HepG2 (cell line): ENCODE results near the gene TMEM39B. TPM values are rescaled to one million over a fixed set of nuclear protein-coding genes. Genes with fewer than 3 reads are reported as not detected.

Experiments used
- CEBPG ChIP-seq: IDR thresholded peaks from 2 replicates; pipeline ENCODE4 v1.6.1; 2016
- ETS1 ChIP-seq: sonication (generic); formaldehyde crosslinking; IDR thresholded peaks from 2 replicates; pipeline ENCODE4 v1.4.0; 2020; ENCODE audit warnings: missing genetic modification reagents
- GFI1 ChIP-seq: sonication (generic); formaldehyde crosslinking; IDR thresholded peaks from 2 replicates; pipeline ENCODE4 v1.5.0; 2020; ENCODE audit warnings: missing genetic modification reagents, mild to moderate bottlenecking, borderline replicate concordance
- HNRNPUL1 ChIP-seq: fragments of 200-400 bp; formaldehyde crosslinking; IDR thresholded peaks from 2 replicates; pipeline ENCODE4 v1.6.1; 2017; ENCODE audit warnings: low read depth, mild to moderate bottlenecking, low read length, moderate library complexity
- NCOA2 ChIP-seq: sonication (generic); formaldehyde crosslinking; IDR thresholded peaks from 2 replicates; pipeline ENCODE4 v1.8.0; 2022; ENCODE audit warnings: inconsistent platforms
- SPEN ChIP-seq: sonication (generic); formaldehyde crosslinking; IDR thresholded peaks from 2 replicates; pipeline ENCODE4 v1.5.1; 2020; ENCODE audit warnings: low read depth, mild to moderate bottlenecking, missing genetic modification reagents
- STAT6 ChIP-seq: sonication (generic); formaldehyde crosslinking; IDR thresholded peaks from 2 replicates; pipeline ENCODE4 v1.4.0; 2020; ENCODE audit warnings: missing genetic modification reagents, mild to moderate bottlenecking, borderline replicate concordance
- THAP11 ChIP-seq: IDR thresholded peaks from 2 replicates; pipeline ENCODE4 v1.6.1; 2016; ENCODE audit warnings: missing biosample characterization, missing genetic modification reagents
- ZBTB37 ChIP-seq: sonication (generic); formaldehyde crosslinking; IDR thresholded peaks from 2 replicates; pipeline ENCODE4 v1.4.0; 2020; ENCODE audit warnings: mild to moderate bottlenecking, missing genetic modification reagents
- ZNF318 ChIP-seq: sonication (generic); formaldehyde crosslinking; IDR thresholded peaks from 2 replicates; pipeline ENCODE4 v1.4.0; 2020; ENCODE audit warnings: mild to moderate bottlenecking, missing genetic modification reagents
- ZNF33B ChIP-seq: sonication (generic); formaldehyde crosslinking; IDR thresholded peaks from 2 replicates; pipeline ENCODE4 v1.5.1; 2020; ENCODE audit warnings: mild to moderate bottlenecking, missing genetic modification reagents
- ZNF510 ChIP-seq: sonication (generic); formaldehyde crosslinking; IDR thresholded peaks from 2 replicates; pipeline ENCODE4 v1.4.0; 2020; ENCODE audit warnings: low read depth, mild to moderate bottlenecking, missing genetic modification reagents
- polyA plus RNA-seq, 8 experiments: library from polyadenylated mRNA; depleted of rRNA in 3 of 8; stranded (reverse) in 7 of 8; unstranded in 1 of 8; fragments of >200 nt; fragmentation: Illumina TruSeq in 4 of 8; extraction: Trizol in 4 of 8; gene quantifications; 2 replicates each; pipeline versions ENCODE4 v1.2.1 to v1.2.3, GENCODE V29; 2011 to 2016; ENCODE audit warnings: low read depth in 4 of 8, missing spikeins in 1 of 8, mixed read lengths in 1 of 8; ENCODE audit not compliant: insufficient read depth in 1 of 8
- total RNA-seq, 5 experiments: library from RNA; depleted of rRNA; stranded (reverse); fragments of >200 nt; fragmentation: Illumina TruSeq; extraction: Trizol; gene quantifications; 2 replicates each; pipeline ENCODE4 v1.2.3, GENCODE V29; 2016; ENCODE audit warnings: low read depth in 1 of 5

Gene TMEM39B
- total and polyA plus RNA-seq, 2 of the 13 experiments (the other 11 are each of a cell fraction or from before 2014, with no cell fraction given), result 4.9 to 10.4 TPM

GRCh38 chr1:32072622-32073298, at the start of gene TMEM39B (continued):
- no peak for TF ChIP-seq STAT6 (CRISPR knock-in tag)
- TF ChIP-seq ZNF318, result no peak
- peak; percentile 71; the same call in 1 of the 2 replicates for TF ChIP-seq SPEN (CRISPR knock-in tag)
- no peak for TF ChIP-seq ETS1
- peak; percentile 78; the same call in 1 of the 2 replicates for TF ChIP-seq GFI1 (CRISPR knock-in tag)
- TF ChIP-seq ZBTB37 (CRISPR knock-in tag), result no peak
- TF ChIP-seq ZNF33B, result peak; percentile 66; the same call in 1 of the 2 replicates
- TF ChIP-seq CEBPG (CRISPR knock-in tag), result no peak
- TF ChIP-seq HNRNPUL1, result no peak
- TF ChIP-seq THAP11 (CRISPR knock-in tag), result peak; percentile 79
- peak; percentile 75; the same call in 1 of the 2 replicates for TF ChIP-seq ZNF510
- TF ChIP-seq NCOA2 (CRISPR knock-in tag), result 0 out of 2 replicates have a peak, but pooled peaks have one; percentile 20
